HUES6 (cell line): ENCODE data around the gene SLC39A13.

Source experiments
- H3K27ac ChIP-seq: 2 replicates; pipeline ENCODE4 v1.7.0; 2013; ENCODE audit warnings: low read depth, mild to moderate bottlenecking, low read length, inconsistent platforms
- H3K27me3 ChIP-seq: 2 replicates; pipeline ENCODE4 v1.6.1; 2013; ENCODE audit warnings: low read length; ENCODE audit not compliant: control insufficient read depth, insufficient read depth
- H3K36me3 ChIP-seq: 2 replicates; pipeline ENCODE4 v1.6.1; 2013; ENCODE audit warnings: low read length; ENCODE audit not compliant: control insufficient read depth, insufficient read depth
- H3K4me1 ChIP-seq: 2 replicates; pipeline ENCODE4 v1.6.1; 2013; ENCODE audit warnings: low read length; ENCODE audit not compliant: control insufficient read depth, insufficient read depth
- H3K4me3 ChIP-seq: 2 replicates; pipeline ENCODE4 v1.5.1; 2013; ENCODE audit warnings: low read depth, low read length
- H3K9ac ChIP-seq: one replicate; pipeline ENCODE4 v1.6.1; 2013; ENCODE audit warnings: mild to moderate bottlenecking, low read length
- H3K9me3 ChIP-seq: 2 replicates; pipeline ENCODE4 v1.6.1; 2013; ENCODE audit warnings: low read depth, low read length; ENCODE audit not compliant: control insufficient read depth, insufficient read depth

SLC39A13 gene

DNA sequence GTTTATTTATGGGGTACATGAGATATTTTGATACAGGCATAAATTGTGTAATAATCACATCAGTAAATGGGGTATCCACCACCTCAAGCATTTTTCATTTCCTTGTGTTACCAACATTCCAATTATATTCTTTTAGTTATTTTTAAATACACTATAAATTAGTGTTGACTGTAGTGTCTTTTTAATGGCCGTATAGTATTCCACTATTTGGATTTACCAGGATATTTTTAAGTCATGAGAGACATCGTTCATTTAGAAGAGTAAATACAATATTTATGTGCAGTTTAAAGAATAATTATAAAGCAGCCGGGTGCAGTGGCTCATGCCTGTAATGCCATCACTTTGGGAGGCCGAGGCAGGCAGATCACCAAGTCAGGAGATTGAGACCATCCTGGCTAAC, 23.9 kb upstream of the SLC39A13 start:
- H3K9me3 ChIP-seq: no peaks in the 10 kb centered on the region
- no peaks in the 10 kb centered on the region for H3K4me1 ChIP-seq
- H3K27ac ChIP-seq: no peak overlapping the region
- H3K9ac ChIP-seq: no peak overlapping the region
- H3K4me3 ChIP-seq: no peak overlapping the region
- H3K36me3 ChIP-seq: no peaks in the 10 kb centered on the region
- H3K27me3 ChIP-seq: no peaks in the 10 kb centered on the region

DNA sequence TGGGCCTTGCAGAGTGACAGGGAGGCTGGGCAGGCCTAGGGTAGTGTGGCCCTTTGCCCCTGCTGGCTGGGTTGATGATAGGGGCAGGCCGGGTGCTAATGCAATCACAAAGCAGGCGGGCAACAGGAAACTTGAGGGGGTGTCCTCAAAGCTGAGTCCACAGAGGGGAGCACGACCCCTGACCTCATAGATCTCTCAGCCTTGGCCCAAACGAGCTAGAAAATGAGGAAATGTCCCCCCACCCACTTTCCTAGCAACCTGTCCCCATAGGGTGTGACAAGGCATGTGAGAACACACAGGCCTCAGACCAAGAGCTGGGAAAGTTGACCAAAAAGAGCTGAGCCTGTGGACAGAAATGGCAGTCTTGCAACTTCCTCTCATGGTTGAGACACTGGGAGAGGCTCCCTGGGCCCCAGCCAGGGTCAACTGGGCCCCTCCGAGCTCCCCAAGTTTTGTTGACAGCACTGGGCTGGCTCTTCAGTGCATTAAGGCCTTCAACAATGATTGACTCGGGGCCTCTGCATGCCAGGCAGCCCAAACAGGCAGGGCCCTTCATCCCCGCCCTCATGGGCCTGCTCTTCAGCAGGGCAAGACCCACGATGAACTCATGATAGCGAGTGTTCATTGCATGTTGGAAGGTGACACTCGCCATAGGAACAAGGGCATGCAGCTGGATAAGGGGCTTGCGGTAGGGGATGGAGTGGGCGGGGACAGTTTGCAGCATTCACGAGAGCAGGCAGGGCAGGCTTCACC, 20.3 kb upstream of the SLC39A13 start:
- H3K27me3 ChIP-seq: no peaks in the 10 kb centered on the region
- H3K27ac ChIP-seq: no peak overlapping the region

DNA sequence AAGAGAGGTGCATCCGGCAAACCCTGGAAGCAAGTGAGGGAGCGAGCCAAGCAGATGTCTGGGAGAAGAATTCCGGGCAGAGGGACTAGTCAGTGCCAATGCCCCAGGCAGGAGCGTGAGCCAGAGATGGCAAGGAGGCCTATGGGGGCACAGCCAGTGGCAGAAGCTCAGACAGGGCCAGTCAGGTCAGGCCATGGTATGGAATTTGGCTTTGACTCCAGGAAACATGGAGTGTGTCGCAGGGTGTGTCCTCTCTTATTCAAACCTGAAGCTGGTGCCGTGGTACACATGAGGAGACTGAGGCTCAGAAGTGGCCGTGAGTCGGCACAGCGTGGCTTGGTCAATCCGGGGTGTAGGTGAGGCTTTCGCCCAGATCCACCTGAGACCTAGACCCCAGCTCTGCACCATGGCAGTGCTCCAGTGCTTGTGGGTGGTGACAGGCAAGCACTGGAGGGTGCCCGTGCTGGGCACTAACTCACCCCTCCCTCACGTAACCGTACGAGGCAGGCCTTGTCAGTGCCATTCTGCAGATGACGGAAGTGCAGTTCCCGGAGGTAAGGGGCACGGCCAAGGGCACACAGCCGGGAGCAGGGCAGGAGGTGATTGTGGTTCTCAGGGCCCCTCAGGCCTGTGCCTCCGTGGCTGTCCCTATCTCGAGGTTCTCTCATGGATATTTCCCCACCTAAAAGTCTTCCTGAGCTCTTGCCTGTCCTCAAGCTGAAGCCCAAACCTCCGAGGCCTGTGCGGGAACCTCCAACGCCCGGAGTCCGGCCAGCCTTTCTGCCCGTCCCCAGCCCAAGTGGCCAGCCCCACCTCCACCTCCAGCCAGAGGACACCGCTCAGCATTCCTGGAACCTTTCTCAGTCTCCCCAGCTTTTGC, 19.5 kb upstream of the SLC39A13 start:
- Histone ChIP-seq H3K4me1 (peaks cover 4% of the 10 kb centered on the region; the same call in 1 of the 2 replicates), H3K4me3 (no peak overlapping the region), H3K9ac (no peak overlapping the region), H3K36me3 (no peaks in the 10 kb centered on the region), H3K27ac (no peak overlapping the region), H3K27me3 (no peaks in the 10 kb centered on the region), H3K9me3 (no peaks in the 10 kb centered on the region)

More for the DNA sequence above, 20.3 kb upstream of the SLC39A13 start:
- H3K9ac ChIP-seq: no peak overlapping the region
- H3K9me3 ChIP-seq: no peaks in the 10 kb centered on the region
- no peak overlapping the region for H3K4me3 ChIP-seq
- H3K4me1 ChIP-seq: peaks cover 3% of the 10 kb centered on the region; the same call in 1 of the 2 replicates
- no peaks in the 10 kb centered on the region for H3K36me3 ChIP-seq

DNA sequence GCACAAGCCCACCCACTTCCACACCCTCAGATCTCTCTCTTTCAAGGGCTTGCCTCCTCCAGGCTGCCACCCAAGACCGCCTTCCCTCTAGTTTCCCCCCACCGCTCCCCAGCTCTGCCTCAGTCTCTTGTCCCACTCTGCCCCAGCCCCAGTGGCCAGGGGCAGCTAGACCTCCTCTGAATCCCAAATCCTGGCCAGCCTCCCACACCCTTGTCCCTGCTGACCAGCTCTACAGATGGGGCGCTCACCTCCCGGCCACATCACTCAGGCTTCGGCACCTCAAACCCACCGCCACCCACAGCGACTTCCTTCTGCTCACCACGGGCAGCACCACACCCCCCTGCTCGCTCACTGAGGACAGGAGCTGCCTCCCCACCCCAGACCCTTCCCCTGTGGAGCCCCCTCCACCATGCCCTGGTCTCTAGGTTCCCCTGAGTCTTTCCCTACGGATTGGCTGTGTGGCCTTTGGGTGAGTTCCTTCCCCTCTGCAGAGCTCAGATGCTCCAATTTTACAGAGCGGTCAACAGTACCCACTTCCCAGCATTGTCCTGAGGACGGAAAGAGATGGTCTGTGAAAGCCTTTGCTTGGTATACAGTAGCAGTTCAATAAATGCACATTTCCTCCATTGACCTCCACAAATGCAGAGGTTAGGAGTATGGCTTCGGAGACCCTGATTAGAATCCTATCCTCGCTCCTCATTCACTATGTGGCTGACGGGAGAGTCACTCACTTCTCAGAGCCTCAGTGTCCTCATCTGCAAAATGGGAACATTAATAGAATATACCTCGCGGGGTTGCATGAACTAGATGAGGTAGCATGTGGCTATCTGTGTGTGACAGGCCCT, 18.6 kb upstream of the SLC39A13 start:
- Histone ChIP-seq H3K27ac (no peak overlapping the region), H3K27me3 (no peaks in the 10 kb centered on the region), H3K9me3 (no peaks in the 10 kb centered on the region), H3K4me1 (peaks cover 12% of the 10 kb centered on the region; the same call in 1 of the 2 replicates), H3K4me3 (no peak overlapping the region), H3K36me3 (no peaks in the 10 kb centered on the region), H3K9ac (no peak overlapping the region)

DNA sequence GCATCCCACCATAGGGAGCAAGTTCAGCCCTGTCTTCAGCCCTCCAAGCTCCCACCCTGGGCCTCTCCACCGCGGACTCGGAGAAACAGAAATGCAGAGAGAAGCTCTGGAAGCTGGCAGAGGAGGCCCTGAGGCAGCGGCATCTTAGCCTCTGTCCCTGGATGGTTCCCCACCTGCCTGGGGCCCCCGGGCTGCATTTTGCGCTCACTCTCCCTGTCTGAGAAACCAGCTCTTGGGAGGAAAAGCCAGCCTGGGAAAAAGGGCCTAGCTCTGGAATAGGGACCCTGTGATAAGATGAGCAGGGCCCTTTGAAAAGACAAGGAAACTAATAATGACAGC, 18.0 kb upstream of the SLC39A13 start:
- Histone ChIP-seq H3K27me3 (no peaks in the 10 kb centered on the region), H3K9ac (no peak overlapping the region), H3K36me3 (no peaks in the 10 kb centered on the region), H3K9me3 (no peaks in the 10 kb centered on the region), H3K27ac (no peak overlapping the region), H3K4me3 (no peak overlapping the region), H3K4me1 (peaks cover 13% of the 10 kb centered on the region; the same call in 1 of the 2 replicates)

DNA sequence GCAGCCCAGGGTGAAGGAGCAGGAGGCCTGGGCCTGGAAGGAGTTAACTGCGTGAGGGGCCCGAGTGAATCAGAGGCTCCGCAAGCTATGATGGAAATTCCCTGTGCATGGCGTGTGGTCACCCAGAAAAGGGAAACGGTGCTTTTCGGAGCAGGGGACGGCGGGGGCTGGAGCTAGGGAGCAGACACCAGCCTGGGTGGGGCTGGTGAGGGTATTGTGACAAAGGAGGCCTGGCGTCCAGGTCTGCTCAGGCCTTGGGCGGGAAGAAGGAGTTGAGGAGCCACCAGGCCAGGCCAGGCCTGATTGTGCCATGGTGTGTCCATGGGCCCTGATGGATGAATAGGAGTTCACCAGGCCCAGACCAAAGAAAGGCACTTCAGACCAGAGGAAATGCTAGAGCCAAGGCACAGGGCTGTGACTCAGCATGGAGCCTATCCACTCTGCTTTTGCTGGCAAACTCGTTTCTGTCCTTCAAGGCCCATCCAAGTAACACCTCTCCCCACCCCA, 17.3 kb upstream of the SLC39A13 start:
- Histone ChIP-seq H3K4me1 (peaks cover 13% of the 10 kb centered on the region; the same call in 1 of the 2 replicates), H3K27ac (no peak overlapping the region; the same call in 1 of the 2 replicates), H3K4me3 (no peak overlapping the region)

DNA sequence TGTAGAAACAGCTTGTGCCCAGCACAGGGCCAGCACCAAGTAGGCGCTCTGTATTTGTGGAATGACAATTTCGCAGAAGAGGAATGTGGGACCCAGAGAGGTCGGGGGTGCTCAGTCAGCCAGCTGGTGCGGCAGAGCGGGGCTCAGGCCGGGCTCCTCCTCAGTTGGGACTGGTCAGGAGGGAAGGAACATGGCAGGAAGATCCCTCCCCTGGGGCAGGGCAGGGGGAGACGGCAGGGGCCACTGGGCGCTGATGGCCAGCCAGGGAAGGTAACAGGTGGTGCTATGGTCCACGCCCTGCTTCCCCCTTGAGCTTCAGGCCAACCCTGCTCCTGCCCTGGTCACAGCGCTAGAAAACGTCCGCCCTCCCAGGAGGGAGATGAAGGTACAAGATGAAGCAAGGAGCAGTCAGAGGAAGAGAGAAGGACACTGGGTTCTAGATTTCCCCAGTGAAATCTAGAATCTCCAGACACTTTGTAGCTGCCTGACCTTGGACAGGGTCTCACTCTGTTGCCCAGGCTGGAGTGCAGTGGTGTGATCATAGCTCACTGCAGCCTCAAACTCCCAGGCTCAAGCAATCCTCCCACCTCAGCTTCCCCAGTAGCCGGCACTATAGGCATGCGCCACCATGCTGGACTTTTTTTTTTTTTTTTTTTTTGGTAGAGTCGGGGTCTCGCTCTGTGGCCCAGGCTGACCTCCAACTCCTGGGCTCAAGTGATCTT, 16.5 kb upstream of the SLC39A13 start:
- Histone ChIP-seq H3K9me3 (no peaks in the 10 kb centered on the region), H3K27ac (no peak overlapping the region), H3K36me3 (no peaks in the 10 kb centered on the region), H3K9ac (no peak overlapping the region), H3K4me3 (no peak overlapping the region), H3K27me3 (no peaks in the 10 kb centered on the region), H3K4me1 (peaks cover 13% of the 10 kb centered on the region; the same call in 1 of the 2 replicates)

More for the DNA sequence above, 17.3 kb upstream of the SLC39A13 start:
- no peaks in the 10 kb centered on the region for H3K9me3 ChIP-seq
- H3K9ac ChIP-seq: no peak overlapping the region
- H3K27me3 ChIP-seq: no peaks in the 10 kb centered on the region
- H3K36me3 ChIP-seq: no peaks in the 10 kb centered on the region

DNA sequence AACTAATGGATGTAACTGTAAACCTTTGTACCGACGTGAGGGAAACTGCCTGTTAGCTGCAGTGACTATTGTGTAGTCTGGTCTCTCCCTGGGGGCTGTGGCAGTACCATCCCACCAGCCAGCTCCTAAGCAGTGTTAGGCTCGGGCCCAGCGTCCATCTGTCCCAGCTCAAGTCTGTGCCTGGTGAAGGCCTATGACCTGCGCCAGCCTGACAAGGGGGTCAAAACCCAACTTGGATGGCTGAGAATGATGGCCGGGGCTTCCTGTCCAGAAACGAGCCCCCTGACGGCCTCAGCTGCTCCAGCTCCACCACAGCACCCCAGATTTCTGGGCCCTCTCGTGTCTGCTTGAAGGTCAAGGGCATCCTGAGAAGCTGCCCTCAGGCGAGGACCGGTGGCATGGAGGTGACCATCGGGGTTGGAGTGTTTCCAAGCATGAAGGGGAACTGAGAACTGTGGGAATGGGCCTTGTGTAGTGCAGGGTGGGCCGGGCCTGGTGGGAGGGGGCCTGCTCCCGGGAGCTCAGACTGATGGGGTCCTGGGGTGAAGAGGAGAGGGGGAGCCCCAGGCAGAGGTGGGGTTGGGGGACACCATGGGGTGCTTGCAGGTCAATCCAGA, 15.7 kb upstream of the SLC39A13 start:
- H3K4me1 ChIP-seq: peaks cover 13% of the 10 kb centered on the region; the same call in 1 of the 2 replicates
- no peak overlapping the region for H3K4me3 ChIP-seq
- H3K9me3 ChIP-seq: no peaks in the 10 kb centered on the region
- no peak overlapping the region for H3K27ac ChIP-seq
- H3K27me3 ChIP-seq: no peaks in the 10 kb centered on the region
- no peak overlapping the region for H3K9ac ChIP-seq
- no peaks in the 10 kb centered on the region for H3K36me3 ChIP-seq

DNA sequence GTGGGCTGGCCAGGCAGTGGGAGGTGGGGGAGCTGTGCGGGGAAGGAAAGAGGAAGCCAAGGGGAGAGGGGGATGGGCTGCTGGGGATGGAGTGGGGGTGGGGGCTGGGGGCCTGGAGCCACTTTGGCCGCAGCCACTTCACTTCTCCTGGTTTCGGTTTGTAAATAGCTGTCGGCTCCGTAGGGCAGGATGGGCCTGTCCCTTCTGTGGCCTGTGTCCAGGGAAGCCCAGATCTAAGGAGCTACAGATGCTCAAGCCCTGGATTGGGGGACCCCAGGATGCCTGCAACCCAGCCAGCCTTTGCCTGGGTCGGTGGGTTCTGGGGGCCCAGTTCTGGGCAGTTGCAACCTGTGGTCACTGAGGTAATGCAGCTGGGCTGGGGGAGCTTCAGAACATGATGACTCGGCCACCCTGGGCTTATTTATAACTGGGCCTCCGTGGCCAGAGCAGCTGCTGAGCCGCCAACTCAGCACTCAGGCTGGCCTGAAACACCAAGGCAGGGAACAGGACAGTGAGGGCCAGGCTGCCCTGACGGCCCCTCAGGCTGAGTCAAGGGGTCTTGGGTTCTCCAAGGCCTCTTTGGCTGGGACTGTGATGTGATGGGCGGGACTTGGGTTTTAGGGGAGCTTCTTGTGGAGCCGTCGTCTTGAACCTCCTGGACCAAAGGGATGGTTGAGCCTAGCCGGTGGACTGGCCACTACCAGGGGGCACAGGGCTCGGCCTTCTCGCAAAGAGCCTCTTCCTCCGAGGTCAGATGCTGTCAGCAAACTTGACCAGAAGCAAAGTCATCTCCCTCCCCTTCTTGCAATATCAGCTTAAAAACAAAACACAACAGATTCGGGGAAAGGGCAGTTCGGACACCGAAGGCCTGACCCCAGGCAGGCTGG, 15.0 kb upstream of the SLC39A13 start:
- Histone ChIP-seq H3K36me3 (no peaks in the 10 kb centered on the region), H3K9ac (no peak overlapping the region), H3K27ac (no peak overlapping the region), H3K9me3 (no peaks in the 10 kb centered on the region), H3K4me3 (no peak overlapping the region), H3K4me1 (peaks cover 19% of the 10 kb centered on the region), H3K27me3 (no peaks in the 10 kb centered on the region)
